GM19455 (cell line): Measurements from ENCODE around the gene PIGP.
"Not testable (repeated sequence)": the region's sequence is repeated elsewhere in the genome, so short reads cannot be mapped to it uniquely, and the experiment has no call there.

Source experiments
- ATAC-seq: cut with Tn5 transposase; IDR thresholded peaks from one replicate; pipeline ENCODE4 v1.9.1; 2021; ENCODE audit not compliant: unreplicated experiment

PIGP gene

GRCh38 chr21:37045149-37045548 lies 27.7 kb downstream of the PIGP start:
- ATAC-seq = no peak

GRCh38 chr21:37044643-37045042 lies 28.2 kb downstream of the PIGP start:
- no peak for ATAC-seq

GRCh38 chr21:37043818-37044217 lies 29.1 kb downstream of the PIGP start:
- ATAC-seq = no peak

- no peak for ATAC-seq
Observed at GRCh38 chr21:37041706-37042271, 31.1 kb downstream of the PIGP start.

GRCh38 chr21:37040212-37040611 lies 32.7 kb downstream of the PIGP start:
- no peak for ATAC-seq

- no peak for ATAC-seq
Observed at GRCh38 chr21:37039411-37040075, 33.3 kb downstream of the PIGP start.

GRCh38 chr21:37036177-37036576 lies 36.7 kb downstream of the PIGP start:
- no peak for ATAC-seq

GRCh38 chr21:37034394-37034793 lies 38.5 kb downstream of the PIGP start:
- not testable (repeated sequence) for ATAC-seq

- no peak for ATAC-seq
Observed at GRCh38 chr21:37032877-37033471, 39.9 kb downstream of the PIGP start.

GRCh38 chr21:37032293-37032692 lies 40.6 kb downstream of the PIGP start:
- no peak for ATAC-seq

GRCh38 chr21:37030864-37031263 lies 42.0 kb downstream of the PIGP start:
- ATAC-seq = no peak

- no peak for ATAC-seq
Observed at GRCh38 chr21:37028570-37028969, 44.3 kb downstream of the PIGP start.

GRCh38 chr21:37026499-37026898 lies 46.4 kb downstream of the PIGP start:
- ATAC-seq = no peak

GRCh38 chr21:37017951-37018679 lies 54.8 kb downstream of the PIGP start:
- no peak for ATAC-seq
